Non-pigmented ciliary epithelial cell (primary cell): Measurements from ENCODE around the gene C2CD2L.
"Not testable (repeated sequence)": the region's sequence is repeated elsewhere in the genome, so short reads cannot be mapped to it uniquely, and the experiment has no call there.

Experiments
- DNase-seq: peaks from one replicate; pipeline ENCODE4 v3.0.0-alpha.2; 2010; ENCODE audit warnings: low read depth

The C2CD2L gene

DNA sequence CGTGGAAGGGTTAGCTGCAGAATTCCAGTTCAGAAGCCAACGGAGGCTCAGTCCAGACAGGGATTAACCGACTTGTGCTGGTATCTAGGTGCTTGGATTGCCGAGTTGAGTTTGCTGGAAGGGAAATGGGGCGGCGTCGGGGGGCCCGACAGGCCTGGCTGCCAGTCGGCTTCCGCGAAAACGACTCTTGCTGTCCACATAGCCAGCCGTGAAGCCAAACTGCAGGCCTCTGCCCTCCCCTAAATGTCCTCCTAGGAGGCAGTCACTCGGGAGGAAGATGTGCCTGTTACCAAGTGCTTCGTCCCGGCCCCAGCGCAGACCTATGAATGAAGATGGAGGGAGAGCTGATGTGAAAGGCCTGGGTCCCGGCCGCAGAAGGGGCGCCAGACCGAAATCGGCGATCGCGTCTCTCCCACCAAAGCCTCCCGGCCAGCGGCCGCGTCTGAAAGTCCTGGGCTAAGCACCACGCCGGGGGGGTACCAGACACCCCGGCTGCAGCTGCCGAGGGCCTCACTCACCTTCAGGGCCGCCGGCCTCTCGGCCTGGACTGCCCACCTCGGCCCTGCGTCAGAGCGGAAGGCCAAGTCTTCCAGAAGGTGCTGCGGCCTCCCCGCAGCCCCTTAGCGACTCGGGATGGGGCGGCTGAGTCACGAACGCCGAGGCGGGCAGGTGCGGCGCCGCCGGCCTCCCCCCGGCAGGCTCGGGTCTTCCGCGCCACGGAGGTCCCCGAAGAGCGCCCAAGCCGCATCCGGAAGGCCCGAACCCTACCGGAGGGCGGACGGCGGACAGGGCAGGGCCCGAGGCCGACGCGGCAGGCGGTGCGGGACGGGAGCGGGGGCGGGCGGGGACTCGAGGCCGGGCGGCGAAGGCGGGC, 13.0 kb upstream of the C2CD2L start:
- no peak for DNase-seq

DNA sequence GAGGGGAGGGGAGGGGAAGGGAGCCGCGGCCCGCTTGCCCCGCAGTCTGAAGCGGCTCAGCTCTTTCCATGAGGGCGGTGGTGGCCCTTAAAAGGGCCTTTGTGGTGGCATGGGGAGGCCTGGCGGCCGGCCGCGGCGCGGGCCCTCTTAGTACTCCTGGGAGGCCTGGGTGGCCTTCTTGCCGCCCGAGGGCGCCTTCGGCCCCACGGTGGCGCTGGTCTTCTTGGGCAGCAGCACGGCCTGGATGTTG, 12.4 kb upstream of the C2CD2L start:
- DNase-seq = peak; percentile 35

DNA sequence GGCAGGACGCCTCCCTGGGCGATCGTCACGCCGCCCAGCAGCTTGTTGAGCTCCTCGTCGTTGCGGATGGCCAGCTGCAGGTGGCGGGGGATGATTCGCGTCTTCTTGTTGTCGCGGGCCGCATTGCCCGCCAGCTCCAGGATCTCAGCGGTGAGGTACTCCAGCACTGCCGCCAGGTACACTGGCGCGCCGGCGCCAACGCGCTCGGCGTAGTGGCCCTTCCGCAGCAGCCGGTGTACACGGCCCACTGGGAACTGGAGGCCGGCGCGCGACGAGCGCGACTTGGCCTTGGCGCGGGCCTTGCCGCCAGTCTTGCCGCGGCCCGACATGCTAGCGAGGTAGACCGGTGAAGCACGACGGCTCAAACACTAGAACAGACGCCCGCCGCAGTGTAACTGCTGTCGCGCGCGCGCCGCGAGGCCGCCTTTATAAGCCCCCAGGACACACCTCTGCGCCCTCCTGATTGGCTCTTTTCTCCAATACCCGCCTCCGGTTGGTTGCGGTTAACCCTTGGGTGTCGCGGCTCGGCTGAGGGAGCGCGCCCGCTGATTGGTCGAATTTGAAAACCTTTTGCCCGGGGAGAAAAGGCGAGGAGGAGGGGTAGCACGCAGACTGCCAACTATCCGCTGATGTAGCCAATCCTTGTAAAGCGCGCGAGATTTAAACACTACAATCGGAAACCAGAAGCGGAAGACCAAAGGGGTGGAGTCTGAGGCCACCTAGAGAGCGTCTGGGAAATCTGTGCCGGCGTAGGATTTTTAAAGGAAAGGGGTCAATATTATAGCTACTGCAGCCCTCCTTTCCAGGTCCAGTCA, 11.9 kb upstream of the C2CD2L start:
- DNase-seq = peak; percentile 99

DNA sequence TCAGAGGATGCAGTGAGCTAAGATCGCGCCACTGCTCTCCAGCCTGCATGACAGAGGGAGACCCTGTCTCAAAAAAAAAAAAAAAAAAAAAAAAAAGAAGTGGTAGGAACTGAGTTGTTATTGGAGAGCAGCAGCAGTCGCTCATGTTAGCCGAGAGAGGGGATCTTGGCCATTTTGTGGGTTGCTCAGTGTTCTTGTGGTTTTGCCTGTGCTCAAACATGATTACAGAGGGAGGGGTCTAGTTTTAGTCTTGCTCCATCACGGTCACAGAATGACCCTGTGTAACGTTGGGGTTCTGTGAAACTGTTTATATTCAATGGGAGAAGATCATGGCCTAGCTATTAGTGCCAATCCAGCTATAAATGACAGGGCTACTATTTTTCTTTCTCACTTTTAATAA, 7.4 kb upstream of the C2CD2L start:
- no peak for DNase-seq

DNA sequence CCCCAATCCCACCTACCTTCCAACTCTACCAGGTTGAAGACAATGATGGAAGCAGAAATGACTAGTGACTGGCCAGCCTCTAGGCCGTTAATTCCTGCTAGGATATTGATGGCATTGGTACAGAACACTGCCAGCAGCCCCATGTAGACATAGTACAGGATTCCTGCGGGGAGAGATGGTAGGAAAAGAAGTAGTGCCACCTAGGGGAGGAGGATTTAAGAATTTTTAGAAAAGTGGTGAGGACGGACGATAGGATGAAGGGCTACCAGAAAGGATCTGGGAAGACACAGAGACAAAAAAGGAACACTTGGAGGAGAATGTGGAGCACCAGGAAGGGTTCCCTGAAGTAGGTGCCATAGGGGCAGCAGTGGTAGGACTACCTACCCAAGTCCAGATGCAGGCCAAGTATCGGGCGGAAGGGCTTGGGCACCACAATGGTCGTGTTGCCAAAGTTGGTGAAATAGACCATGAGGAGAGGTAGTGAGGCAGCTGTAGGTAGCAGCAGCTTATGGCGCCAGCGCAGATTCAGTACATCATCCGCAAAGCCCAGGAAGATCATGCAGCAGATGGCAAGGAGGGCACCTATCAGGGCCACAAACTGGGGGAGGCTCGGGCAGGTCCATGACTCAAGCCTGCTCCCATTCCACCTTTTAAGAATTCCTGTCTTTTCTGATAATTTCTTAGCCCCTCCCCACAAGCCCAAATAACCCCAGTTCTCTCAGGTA, 6.7 kb upstream of the C2CD2L start:
- no peak for DNase-seq

DNA sequence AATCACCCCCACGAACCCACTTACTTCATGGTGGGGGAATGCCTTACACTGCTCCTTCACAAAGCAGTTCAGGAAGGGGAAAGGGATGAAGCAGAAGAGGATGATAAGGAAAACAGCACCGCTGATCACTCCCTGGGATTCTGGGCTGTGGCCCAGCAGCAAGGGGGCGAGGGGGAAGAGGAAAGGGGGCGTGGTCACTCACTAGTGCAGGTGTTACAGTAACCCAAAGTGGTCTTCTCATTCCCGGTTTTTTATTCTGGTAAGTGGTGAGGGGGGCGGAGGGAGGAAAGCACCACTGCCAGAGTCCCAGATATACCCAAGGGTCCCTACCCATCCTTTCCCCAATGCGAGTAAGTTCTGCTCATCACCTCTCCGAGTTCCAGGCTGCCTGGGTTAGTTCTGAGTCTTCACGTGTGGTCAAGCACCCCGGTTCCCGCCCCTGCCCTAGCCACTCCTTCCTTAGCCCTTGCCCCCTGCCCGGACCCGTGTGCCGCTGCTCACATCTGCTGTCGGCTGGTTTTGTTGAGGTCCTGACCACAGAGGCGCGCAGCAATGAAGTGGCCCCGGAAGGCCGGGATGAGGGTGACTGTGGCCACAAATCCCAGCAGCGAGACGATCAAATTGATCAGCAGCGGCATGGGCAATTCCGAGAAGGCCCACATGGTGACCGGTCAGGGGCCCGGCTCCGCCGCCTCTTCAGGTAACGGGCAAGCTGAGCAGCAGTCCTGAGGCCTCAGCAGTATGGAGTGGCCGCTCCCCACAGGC, 6.0 kb upstream of the C2CD2L start:
- DNase-seq = no peak

DNA sequence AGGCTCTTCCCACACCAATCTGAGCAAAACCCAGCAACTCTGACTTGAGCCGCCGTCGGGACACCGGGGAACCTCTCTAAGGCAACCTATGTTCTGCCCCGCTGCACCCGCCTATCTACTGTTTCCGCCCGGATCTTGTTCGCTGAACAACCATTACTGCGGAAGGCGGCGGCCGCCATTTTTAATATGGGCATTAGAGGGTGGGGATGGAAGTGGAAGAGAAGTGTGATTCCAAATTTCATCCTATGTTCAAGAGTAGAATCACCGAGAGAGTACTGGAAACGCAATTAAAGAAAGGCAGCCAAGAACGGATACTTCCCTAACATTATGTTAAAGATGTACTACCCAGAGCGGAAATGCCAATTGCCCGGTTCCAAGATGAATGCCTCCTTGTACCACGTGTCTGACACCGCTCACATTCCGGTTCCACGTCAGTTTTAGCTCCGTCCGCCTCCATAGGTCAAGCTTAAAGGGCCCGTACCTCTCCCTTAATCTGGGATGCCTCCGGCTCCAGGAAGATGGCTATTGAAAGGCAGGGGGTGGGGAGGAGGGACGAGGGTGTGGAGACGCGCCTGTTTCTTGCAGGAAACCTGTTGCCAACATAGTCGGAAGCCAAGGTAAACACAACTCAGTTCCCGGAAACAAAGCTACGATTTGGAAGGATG, 5.3 kb upstream of the C2CD2L start, which contains the start of gene DPAGT1:
Gene DPAGT1 (minus strand): TSS at position 95 of the 665 bp plus-strand sequence. CDS start 198 bp downstream, outside the sequence.
- DNase-seq = peak; percentile 91

DNA sequence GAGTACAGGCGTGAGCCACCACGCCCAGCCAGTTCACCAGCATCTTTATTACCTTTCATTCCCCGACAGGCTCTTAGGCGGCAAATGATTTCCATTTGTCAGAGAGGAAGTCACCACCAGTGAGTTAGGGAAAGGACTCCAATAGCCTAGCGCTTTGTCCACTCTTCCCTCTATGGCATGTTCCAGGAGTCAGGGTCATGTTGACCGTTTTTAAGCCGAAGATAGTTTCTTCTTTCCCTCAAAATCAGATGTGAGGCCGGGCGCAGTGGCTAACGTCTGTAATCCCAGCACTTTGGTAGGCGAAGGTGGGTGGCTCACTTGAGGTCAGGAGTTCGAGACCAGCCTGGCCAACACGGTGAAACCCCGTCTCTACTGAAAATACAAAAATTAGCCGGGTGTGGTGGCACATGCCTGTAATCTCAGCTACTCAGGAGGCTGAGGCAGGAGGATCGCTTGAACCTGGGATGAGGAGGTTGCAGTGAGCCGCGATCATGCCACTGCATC, 3.9 kb upstream of the C2CD2L start:
- DNase-seq = not testable (repeated sequence)

DNA sequence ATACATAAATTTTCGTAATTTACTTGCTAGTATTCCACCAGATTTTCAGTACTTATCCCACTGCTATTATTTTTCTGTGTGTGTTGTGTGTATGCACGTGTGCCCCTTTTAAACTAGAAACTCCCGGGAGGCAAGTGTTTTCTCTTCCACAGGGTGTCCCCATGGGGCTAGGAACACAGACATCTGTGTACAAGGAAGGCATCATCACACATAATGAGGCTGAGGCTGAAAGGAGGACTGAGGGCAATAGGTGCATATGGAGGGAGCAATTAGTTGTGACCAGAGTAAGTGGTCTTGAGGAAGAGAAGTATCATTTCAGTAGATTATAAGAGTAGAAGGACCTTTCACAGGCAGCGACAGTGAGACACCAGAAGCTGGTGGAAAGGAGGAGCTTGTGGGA, 3.4 kb upstream of the C2CD2L start:
- no peak for DNase-seq

DNA sequence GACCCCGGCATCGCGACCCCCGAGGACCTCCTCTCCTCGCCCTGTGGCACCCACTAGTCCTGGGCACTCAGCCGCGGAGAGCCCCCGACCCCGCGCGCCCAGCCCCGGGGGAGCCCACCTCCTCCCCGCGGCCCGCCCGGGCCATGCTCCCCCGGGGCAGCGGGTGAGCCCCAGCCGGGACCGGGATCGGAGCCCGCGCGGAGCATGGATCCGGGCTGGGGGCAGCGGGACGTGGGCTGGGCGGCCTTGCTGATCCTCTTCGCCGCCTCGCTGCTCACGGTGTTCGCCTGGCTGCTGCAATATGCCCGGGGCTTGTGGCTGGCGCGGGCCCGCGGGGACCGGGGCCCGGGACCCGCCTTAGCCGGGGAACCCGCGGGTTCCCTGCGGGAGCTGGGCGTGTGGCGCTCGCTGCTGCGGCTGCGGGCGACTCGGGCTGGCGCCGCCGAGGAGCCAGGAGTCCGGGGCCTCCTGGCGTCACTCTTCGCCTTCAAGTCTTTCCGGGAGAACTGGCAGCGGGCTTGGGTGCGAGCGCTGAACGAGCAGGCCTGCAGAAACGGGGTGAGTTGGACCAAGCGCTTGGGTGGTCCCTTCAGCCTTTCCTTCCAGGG, 498 bp downstream of the C2CD2L start:
- no peak for DNase-seq

DNA sequence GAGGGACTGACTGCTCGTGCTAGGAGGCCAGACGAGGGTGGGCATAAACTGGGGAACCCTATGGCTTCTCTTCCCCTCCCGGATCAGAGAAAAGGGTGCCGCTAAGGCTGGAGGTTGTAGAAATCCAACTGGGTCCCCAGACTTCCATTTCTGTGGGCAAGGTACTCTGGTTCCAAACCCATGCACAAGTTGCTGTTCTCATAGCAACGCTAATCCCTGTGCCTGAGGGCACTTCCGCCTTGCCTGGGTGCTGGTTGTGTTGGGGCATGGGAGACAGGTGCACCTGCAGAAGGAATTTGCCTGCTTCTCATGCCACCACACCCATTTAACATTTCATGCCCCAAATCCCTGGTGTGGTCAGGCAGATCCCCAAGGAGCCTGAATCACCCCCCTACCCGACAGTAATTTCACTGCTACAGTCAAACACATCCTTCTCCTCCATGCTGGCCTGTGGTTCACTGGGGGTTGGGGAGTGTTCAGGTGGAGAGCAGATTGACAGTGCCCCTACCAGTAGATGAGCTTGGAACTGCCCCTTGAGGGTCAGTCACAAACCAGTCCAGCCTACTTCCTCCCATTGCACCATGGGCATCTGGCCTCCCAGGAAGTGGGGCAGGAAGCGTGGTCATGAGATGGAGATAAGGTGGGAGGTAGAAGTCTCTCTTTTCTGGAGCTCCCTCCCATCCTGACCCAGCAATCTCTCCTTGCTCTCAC, 1.2 kb downstream of the C2CD2L start:
- no peak for DNase-seq

DNA sequence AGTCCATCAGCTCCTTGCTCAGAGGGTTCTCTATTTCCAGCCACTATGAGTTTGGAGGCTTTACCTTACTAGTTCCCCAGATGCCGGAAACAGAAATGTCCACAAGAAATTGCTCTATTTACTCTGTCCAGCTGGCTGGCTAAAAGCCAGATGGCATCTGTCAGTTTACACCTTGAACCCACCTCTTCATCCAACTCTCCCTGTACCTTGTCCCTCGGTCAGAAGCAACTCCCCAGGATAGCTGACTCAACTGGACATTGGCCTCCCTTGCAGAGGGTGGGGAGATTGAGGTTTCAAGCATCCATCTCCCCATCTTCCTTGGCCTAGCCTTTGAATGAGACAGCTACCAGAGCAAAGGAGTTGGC, 1.7 kb downstream of the C2CD2L start:
- DNase-seq = no peak

DNA sequence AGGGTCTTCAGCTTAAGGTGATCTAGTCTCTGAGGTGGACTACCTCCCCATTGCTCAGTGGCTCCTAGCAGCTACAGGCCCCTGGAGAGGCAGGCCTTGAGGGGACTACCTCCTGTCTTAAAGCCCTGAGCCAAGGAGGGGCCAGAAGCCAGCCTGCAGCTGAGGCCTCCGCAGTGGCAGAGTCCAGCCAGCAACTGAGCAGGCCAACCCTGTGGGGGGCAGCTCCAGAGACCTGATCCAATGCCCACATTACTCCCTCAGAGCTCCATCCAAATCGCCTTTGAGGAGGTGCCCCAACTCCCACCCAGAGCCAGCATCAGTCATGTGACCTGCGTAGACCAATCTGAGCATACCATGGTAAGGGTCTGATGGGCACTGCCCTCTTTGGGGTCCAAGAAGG, 2.7 kb downstream of the C2CD2L start:
- no peak for DNase-seq

DNA sequence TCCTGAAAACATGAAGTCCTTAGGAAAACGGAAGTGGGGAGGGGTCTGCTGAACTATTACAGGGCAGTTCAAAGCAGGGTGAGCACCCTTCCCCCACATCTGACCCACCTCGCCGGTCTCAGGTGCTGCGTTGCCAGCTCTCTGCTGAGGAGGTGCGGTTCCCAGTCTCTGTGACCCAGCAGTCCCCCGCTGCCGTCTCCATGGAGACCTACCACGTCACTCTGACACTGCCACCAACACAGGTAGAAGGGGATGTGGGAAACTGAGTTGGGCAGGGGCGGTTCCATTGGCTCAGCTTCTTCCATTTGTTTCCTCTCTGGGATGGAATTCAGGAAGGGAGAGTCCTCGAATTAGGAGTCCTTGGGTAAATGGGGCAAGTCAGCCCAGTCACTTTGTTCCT, 3.3 kb downstream of the C2CD2L start:
- DNase-seq = no peak

DNA sequence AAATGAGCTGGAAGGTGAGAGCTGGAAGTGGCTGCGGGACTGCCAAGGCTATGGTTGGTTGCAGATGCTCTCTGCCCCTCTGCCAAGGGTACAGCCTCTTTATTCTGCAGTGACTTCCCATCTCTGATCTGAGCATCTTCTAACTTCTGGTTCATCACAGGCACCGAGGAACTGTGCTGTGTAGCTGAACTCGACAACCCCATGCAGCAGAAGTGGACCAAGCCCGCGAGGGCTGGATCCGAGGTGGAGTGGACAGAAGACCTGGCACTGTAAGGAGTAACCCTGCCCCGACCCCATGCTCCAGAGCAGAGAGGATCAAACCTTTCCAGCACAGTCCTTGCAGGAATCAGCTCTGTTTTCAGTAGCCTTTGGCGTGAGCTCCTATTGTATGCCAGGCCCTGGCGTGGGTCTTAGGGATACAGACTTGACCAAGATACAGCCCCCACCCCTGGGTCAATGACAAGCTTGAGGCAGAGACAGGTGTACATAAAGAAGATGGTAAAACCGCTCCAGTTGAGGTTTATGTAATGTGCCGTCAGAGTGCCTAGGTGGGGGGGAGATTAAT, 4.3 kb downstream of the C2CD2L start:
- DNase-seq = no peak

DNA sequence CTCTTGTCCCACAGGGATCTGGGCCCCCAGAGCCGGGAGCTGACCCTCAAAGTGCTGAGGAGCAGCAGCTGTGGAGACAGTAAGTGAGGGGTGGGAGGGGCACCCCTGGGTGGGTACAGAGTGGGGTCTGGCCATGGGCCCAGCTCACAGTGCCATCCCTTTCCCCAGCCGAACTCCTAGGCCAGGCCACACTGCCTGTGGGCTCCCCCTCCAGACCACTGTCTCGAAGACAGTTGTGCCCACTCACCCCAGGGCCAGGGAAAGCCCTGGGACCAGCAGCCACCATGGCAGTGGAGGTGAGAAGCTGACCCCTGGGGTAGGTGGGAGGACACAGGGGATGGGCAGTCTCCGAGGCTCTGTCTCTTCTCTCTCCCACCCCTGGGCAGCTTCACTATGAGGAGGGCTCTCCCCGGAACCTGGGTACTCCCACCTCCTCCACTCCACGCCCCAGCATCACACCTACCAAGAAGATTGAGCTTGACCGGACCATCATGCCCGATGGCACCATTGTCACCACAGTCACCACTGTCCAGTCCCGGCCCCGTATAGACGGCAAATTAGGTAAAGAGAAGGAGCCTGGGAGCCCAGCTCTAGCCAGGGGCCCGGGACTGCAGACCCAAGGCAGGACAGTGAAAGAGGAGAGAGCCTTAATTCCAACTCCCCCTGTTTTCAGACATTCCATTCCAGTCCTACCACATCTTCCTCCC, 5.3 kb downstream of the C2CD2L start:
- DNase-seq = no peak

DNA sequence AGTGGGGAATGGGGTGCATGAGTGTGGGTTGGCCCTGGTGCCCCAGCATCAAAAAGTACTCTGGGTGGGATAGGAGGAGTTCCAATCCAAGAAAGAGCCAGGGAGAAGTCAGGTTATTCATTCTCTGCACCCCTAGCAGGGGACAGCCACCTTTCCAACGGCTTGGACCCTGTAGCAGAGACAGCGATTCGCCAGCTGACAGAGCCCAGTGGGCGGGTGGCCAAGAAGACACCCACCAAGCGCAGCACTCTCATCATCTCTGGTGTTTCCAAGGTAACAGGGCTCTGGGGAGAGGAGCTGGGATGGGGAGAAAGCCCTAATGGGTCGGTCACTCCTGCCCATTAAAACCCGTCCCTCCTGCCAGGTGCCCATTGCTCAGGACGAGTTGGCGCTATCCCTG, 6.6 kb downstream of the C2CD2L start:
- DNase-seq = no peak

DNA sequence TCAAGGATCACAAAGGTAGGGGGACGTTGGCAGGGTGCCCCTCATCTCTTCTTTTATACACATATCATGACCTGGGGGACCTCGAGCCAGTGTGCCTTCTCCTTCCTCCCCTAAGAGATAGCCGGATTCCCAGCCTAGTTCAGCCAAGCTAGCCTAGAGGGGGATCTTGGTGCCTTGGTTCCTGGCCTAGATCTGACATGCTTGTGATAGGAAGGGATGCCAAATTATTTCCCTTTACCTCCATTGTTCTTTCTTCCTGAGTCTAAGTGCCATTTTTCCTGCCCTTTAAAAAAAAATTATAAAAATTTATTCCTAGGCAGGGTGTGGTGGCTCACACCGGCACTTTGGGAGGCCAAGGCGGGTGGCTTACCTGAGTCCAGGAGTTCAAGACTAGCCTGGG, 7.2 kb downstream of the C2CD2L start:
- DNase-seq = no peak

DNA sequence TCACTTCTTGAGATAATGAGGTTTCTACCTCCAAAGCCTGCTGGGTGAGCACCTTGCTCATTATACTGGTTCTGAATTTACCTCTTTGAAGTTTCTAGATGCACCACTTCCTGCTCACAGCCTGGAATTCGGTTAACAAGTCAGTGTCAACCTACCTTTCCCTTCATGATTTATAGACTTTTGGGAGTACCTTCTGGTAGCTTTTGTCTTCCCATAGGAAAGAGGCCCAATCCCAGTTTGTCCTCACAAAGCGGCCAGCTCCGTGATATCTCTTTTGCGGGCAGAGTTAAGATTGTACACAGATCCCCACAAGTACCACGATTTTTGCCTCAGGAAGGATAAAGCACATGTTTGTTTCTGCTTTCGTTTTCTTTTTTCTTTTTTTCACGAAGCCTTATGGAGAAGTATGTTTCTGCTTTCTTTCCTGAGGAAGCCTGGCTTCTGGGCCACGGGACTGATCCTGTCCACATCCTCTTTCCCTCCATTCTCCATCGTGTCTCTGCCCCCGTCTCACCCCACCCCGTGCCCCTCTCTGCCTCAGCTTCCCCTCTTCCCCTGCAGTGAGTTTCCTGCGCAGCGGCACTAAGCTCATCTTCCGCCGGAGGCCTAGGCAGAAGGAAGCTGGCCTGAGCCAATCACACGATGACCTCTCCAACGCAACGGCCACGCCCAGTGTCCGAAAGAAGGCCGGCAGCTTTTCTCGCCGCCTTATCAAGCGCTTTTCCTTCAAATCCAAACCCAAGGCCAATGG, 8.5 kb downstream of the C2CD2L start:
- DNase-seq = no peak
